ENCODE measurements around the gene PLEKHG5. TPM values are rescaled to one million over a fixed set of nuclear protein-coding genes. Genes with fewer than 3 reads are reported as not detected.
"Not testable (repeated sequence)": the region's sequence is repeated elsewhere in the genome, so short reads cannot be mapped to it uniquely, and the experiment has no call there.

Gene PLEKHG5
- total RNA-seq, 1 experiment from 2014 or later: 0.86 TPM

DNA sequence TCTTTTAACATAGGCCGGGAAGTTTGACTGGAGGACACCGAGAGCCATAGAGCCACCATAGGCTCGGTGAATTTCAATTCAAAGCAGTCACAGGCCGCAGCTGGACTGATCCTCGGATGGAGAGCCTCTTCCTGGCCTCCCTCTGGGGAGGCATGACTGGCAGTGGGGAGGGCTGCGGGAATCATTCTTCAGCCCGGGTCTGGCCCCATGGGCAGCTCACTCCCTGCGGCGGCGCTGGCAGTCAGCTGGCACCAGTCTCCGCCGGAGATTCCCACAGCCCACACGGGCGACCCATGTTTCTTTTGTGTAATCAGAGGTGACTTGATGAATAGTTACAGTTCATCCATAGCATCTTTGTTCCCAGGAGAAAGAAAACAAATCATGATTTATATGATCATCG is 56.3 kb downstream of the PLEKHG5 start:
- ChIA-PET POLR2A (ENCODE audit: low non-redundant PET) (no interaction called here), CTCF (no interaction called here)
- no peak for DNase-seq (ENCODE audit: low spot score)
- no TSS peak for BruUV-seq (replicated peaks)
- H3K4me1 ChIP-seq (ENCODE audit: insufficient read depth, low read length, poor library complexity, severe bottlenecking): no peaks in the 10 kb centered on the region
- no peaks in the 10 kb centered on the region for H3K27me3 ChIP-seq (replicated peaks; ENCODE audit: insufficient read depth, low read depth, low read length, poor library complexity)
- no peaks in the 10 kb centered on the region for H3K36me3 ChIP-seq (ENCODE audit: insufficient read depth, low read length, poor library complexity, severe bottlenecking)
- no peak overlapping the region for H3K4me3 ChIP-seq (ENCODE audit: low read depth, low read length, poor library complexity, severe bottlenecking)
- intact Hi-C loops (cut with micrococcal nuclease; ENCODE audit: unreplicated experiment): no loop called here
- H3K9me3 ChIP-seq (ENCODE audit: low read depth, low read length, poor library complexity, severe bottlenecking): no peaks in the 10 kb centered on the region
- no peak overlapping the region for H3K27ac ChIP-seq (ENCODE audit: low read depth, low read length, poor library complexity, severe bottlenecking)
- TF ChIP-seq EZH2 (IDR thresholded peaks at IDR 0.05; ENCODE audit: borderline replicate concordance, low read depth, low read length, poor library complexity, severe bottlenecking): no peak
- TF ChIP-seq, protein P1, sequence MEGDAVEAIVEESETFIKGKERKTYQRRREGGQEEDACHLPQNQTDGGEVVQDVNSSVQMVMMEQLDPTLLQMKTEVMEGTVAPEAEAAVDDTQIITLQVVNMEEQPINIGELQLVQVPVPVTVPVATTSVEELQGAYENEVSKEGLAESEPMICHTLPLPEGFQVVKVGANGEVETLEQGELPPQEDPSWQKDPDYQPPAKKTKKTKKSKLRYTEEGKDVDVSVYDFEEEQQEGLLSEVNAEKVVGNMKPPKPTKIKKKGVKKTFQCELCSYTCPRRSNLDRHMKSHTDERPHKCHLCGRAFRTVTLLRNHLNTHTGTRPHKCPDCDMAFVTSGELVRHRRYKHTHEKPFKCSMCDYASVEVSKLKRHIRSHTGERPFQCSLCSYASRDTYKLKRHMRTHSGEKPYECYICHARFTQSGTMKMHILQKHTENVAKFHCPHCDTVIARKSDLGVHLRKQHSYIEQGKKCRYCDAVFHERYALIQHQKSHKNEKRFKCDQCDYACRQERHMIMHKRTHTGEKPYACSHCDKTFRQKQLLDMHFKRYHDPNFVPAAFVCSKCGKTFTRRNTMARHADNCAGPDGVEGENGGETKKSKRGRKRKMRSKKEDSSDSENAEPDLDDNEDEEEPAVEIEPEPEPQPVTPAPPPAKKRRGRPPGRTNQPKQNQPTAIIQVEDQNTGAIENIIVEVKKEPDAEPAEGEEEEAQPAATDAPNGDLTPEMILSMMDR (conservative IDR thresholded peaks at IDR 0.05; ENCODE audit: low read depth, low read length): no peak

DNA sequence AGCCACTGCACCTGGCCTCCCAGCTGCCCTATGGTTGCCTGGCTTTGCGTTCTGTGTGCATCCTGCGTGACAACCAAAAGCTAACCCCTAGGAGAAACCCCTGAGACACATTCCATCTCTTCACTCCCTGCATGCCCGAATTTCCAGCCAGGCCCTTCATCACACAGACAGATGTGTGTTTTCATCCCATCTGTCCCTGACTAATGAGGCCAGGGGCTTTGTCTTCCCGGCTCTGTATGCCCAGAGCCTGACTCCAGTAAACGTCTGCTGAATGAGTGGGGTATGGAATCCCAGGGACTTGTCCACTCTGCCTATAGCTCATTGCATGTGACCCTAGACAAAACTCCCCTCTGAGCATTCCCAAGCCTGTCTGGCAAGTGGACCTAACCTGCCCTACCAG is 57.3 kb downstream of the PLEKHG5 start:
- BruUV-seq (replicated peaks): no TSS peak
- no peaks in the 10 kb centered on the region for H3K27me3 ChIP-seq (replicated peaks; ENCODE audit: insufficient read depth, low read depth, low read length, poor library complexity)
- intact Hi-C loops (cut with micrococcal nuclease; ENCODE audit: unreplicated experiment): no loop called here
- no peak overlapping the region for H3K27ac ChIP-seq (ENCODE audit: low read depth, low read length, poor library complexity, severe bottlenecking)
- no peaks in the 10 kb centered on the region for H3K36me3 ChIP-seq (ENCODE audit: insufficient read depth, low read length, poor library complexity, severe bottlenecking)
- no peak overlapping the region for H3K4me3 ChIP-seq (ENCODE audit: low read depth, low read length, poor library complexity, severe bottlenecking)
- no peaks in the 10 kb centered on the region for H3K9me3 ChIP-seq (ENCODE audit: low read depth, low read length, poor library complexity, severe bottlenecking)
- DNase-seq (ENCODE audit: low spot score): no peak
- TF ChIP-seq EZH2 (IDR thresholded peaks at IDR 0.05; ENCODE audit: borderline replicate concordance, low read depth, low read length, poor library complexity, severe bottlenecking): no peak
- TF ChIP-seq, protein P1 (conservative IDR thresholded peaks at IDR 0.05; ENCODE audit: low read depth, low read length): no peak
- ChIA-PET POLR2A (ENCODE audit: low non-redundant PET) (no interaction called here), CTCF (no interaction called here)
- H3K4me1 ChIP-seq (ENCODE audit: insufficient read depth, low read length, poor library complexity, severe bottlenecking): no peaks in the 10 kb centered on the region

DNA sequence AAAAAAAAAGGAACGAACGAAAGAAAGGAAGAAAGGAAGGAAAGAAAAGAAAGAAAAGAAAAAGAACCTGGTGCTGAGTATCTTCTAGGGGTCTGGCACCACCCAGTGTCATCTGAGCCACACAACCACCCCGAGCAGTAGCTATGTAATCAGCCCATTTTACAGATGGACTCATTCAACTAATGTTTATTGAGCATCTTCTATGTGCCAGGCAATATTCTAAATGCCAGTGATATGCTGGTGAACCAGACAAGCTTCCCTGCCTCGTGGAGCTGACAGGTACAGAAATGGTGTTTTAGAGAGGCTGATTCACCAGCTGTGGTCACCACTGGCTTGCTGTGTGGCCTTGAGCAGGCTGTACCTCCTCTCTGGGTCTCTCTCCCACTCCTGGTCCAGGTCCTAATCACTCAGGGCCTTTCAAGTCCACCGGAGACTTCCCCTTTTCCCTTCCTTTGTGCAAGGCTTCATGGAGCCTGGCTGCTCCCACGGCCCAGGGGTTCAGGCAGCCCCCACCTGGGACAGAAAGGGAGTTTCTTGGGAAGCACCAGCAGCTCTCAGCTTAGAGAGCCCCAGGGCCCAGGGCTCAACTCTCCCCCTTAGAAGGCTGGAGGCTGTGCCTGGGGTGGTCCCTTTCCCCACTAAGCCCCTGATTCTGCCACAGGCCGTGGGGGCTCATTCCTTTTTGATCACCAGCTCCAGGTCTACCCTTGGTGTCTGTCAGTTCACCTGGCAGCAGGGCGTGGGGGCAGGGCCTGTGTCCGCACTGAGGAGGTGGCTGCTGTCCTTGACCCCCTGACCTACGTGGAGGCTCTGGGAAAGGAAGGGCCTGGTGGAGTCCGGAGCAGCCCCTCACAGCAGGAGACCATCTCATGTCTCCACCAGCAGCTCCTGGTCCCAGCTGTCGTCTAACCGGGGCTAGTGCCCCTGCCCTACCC is 59.6 kb downstream of the PLEKHG5 start:
- H3K27me3 ChIP-seq (replicated peaks; ENCODE audit: insufficient read depth, low read depth, low read length, poor library complexity); H3K36me3 ChIP-seq (ENCODE audit: insufficient read depth, low read length, poor library complexity, severe bottlenecking); H3K27ac ChIP-seq (ENCODE audit: low read depth, low read length, poor library complexity, severe bottlenecking); DNase-seq (ENCODE audit: low spot score); POLR2A ChIA-PET (ENCODE audit: low non-redundant PET); H3K9me3 ChIP-seq (ENCODE audit: low read depth, low read length, poor library complexity, severe bottlenecking); intact Hi-C loops (cut with micrococcal nuclease; ENCODE audit: unreplicated experiment); H3K4me3 ChIP-seq (ENCODE audit: low read depth, low read length, poor library complexity, severe bottlenecking); H3K4me1 ChIP-seq (ENCODE audit: insufficient read depth, low read length, poor library complexity, severe bottlenecking); CTCF ChIA-PET; BruUV-seq (replicated peaks): not testable (repeated sequence)

DNA sequence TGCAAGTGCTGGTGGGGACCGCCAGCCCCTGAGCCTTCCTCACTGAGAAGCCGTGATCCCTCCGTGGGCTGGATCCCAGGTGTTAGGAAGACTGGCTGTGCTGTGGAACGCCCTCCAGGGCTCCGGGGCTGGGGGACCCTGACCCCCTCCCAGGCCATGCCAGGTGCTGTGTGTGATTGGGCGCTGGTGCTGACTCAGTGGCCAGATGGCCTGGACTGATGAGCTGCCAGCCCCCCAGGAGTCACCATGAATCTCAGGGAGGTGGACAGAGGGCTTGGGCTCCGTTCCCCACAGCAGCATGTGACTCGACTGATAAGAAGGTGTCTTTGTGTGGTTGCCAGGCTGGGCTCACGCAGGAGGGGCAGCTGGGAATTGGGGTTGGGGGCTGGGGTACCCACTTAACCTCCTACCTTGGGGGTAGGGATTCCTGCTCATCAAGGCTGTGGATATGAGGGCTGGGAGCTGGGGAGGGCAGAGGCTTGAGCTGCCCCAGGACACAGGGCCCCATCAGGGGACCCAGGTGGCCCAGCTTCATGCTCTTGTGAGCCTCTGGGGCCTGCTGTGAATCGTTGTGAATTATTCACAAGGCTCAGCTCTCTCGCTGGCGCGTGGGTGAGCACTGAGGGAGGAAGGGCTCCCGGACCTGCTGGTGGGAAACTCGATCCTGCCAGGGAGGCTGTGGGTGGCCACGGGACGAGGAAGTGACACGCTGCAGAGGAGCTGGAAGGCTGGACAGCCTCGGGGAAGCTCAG is 61.6 kb downstream of the PLEKHG5 start:
- peaks cover 14% of the 10 kb centered on the region for H3K27me3 ChIP-seq (replicated peaks; ENCODE audit: insufficient read depth, low read depth, low read length, poor library complexity)
- DNase-seq (ENCODE audit: low spot score); H3K36me3 ChIP-seq (ENCODE audit: insufficient read depth, low read length, poor library complexity, severe bottlenecking); H3K9me3 ChIP-seq (ENCODE audit: low read depth, low read length, poor library complexity, severe bottlenecking); H3K4me1 ChIP-seq (ENCODE audit: insufficient read depth, low read length, poor library complexity, severe bottlenecking); H3K27ac ChIP-seq (ENCODE audit: low read depth, low read length, poor library complexity, severe bottlenecking); POLR2A ChIA-PET (ENCODE audit: low non-redundant PET); H3K4me3 ChIP-seq (ENCODE audit: low read depth, low read length, poor library complexity, severe bottlenecking); BruUV-seq (replicated peaks); intact Hi-C loops (cut with micrococcal nuclease; ENCODE audit: unreplicated experiment): not testable (repeated sequence)
- CTCF ChIA-PET: interaction anchor here (0.6 kb wide), 1 partner anchor 53 kb away, joined by 3 read pairs; no protein-coding TSS in a partner anchor

DNA sequence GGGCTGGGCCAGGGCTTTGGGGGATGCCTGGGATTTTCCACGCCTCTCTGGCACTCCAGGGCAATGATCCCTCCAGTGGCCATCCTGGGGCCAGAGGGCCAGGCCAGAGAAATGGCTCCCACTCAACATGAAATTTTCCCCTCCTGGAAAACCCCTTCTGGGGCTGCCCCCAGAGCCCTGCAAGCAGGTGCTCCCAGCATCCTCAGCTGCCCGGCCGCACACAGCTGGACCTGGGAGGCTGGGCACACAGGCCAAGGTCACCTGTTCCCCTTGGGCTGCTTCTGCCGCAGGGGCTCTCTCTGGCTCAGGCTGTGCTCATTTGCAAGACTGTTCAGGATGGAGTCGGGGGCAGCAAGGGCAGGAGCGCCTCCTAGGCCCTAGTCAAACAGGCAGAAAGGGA is 63.0 kb downstream of the PLEKHG5 start:
- H3K27ac ChIP-seq (ENCODE audit: low read depth, low read length, poor library complexity, severe bottlenecking); H3K36me3 ChIP-seq (ENCODE audit: insufficient read depth, low read length, poor library complexity, severe bottlenecking); H3K9me3 ChIP-seq (ENCODE audit: low read depth, low read length, poor library complexity, severe bottlenecking); H3K4me3 ChIP-seq (ENCODE audit: low read depth, low read length, poor library complexity, severe bottlenecking); DNase-seq (ENCODE audit: low spot score); BruUV-seq (replicated peaks); CTCF ChIA-PET; POLR2A ChIA-PET (ENCODE audit: low non-redundant PET); H3K4me1 ChIP-seq (ENCODE audit: insufficient read depth, low read length, poor library complexity, severe bottlenecking); intact Hi-C loops (cut with micrococcal nuclease; ENCODE audit: unreplicated experiment): not testable (repeated sequence)
- peaks cover 28% of the 10 kb centered on the region for H3K27me3 ChIP-seq (replicated peaks; ENCODE audit: insufficient read depth, low read depth, low read length, poor library complexity)
